GM12878 (cell line): ENCODE results near the gene C5.

Experiments used
- ATF2 ChIP-seq: IDR thresholded peaks from 2 replicates; pipeline ENCODE4 v1.6.1; 2012; ENCODE audit warnings: low read length, inconsistent platforms
- JUND ChIP-seq: IDR thresholded peaks from 2 replicates; pipeline ENCODE4 v1.6.1; 2012; ENCODE audit warnings: low read depth, mild to moderate bottlenecking, low read length, improper control_type of control experiment, moderate library complexity
- POLR2A ChIP-seq: IDR thresholded peaks from 2 replicates; pipeline ENCODE4 v1.6.1; 2011; ENCODE audit warnings: low read depth, mild to moderate bottlenecking, low read length
- POLR2AphosphoS5 ChIP-seq: IDR thresholded peaks from 2 replicates; pipeline ENCODE4 v1.6.1; 2011; ENCODE audit warnings: mild to moderate bottlenecking, low read length, inconsistent platforms
- RAD21 ChIP-seq: IDR thresholded peaks from 2 replicates; pipeline ENCODE4 v1.6.1; 2011; ENCODE audit warnings: mild to moderate bottlenecking, low read depth, low read length, moderate library complexity; ENCODE audit not compliant: insufficient read depth
- SP1 ChIP-seq: IDR thresholded peaks from one replicate; pipeline ENCODE4 v1.6.1; 2011; ENCODE audit warnings: low read depth, low read length
- SRF ChIP-seq, 2 experiments: IDR thresholded peaks; 2 replicates each; pipeline ENCODE4 v1.6.1; 2011; ENCODE audit warnings: low read depth in 2 of 2, low read length in 2 of 2, mild to moderate bottlenecking in 1 of 2, moderate library complexity in 1 of 2
- ZBTB33 ChIP-seq: fragments of 450-650 bp; IDR thresholded peaks from 2 replicates; pipeline ENCODE4 v1.6.1; 2017; ENCODE audit warnings: mild to moderate bottlenecking
- TF ChIP-seq, protein P1 (sequence below): IDR thresholded peaks from 2 replicates; pipeline ENCODE4 v1.6.1; 2012; ENCODE audit warnings: low read depth, low read length, improper control_type of control experiment
- TF ChIP-seq, protein P2 (sequence below): fragments of 450-650 bp; formaldehyde crosslinking; IDR thresholded peaks from 2 replicates; pipeline ENCODE4 v1.4.0; 2020; ENCODE audit warnings: mild to moderate bottlenecking, moderate library complexity

- TF ChIP-seq SRF (IDR thresholded peaks at IDR 0.05; ENCODE audit: low read depth in 2 of 2, low read length in 2 of 2) = no peak
- TF ChIP-seq, protein P1, sequence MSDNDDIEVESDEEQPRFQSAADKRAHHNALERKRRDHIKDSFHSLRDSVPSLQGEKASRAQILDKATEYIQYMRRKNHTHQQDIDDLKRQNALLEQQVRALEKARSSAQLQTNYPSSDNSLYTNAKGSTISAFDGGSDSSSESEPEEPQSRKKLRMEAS = no peak
- no peak for TF ChIP-seq POLR2AphosphoS5
- peak; percentile 74 for TF ChIP-seq RAD21
- no peak for TF ChIP-seq SP1
- TF ChIP-seq POLR2A = no peak
- no peak for TF ChIP-seq JUND
- TF ChIP-seq ZBTB33 = no peak
- no peak for TF ChIP-seq ATF2
- TF ChIP-seq, protein P2, sequence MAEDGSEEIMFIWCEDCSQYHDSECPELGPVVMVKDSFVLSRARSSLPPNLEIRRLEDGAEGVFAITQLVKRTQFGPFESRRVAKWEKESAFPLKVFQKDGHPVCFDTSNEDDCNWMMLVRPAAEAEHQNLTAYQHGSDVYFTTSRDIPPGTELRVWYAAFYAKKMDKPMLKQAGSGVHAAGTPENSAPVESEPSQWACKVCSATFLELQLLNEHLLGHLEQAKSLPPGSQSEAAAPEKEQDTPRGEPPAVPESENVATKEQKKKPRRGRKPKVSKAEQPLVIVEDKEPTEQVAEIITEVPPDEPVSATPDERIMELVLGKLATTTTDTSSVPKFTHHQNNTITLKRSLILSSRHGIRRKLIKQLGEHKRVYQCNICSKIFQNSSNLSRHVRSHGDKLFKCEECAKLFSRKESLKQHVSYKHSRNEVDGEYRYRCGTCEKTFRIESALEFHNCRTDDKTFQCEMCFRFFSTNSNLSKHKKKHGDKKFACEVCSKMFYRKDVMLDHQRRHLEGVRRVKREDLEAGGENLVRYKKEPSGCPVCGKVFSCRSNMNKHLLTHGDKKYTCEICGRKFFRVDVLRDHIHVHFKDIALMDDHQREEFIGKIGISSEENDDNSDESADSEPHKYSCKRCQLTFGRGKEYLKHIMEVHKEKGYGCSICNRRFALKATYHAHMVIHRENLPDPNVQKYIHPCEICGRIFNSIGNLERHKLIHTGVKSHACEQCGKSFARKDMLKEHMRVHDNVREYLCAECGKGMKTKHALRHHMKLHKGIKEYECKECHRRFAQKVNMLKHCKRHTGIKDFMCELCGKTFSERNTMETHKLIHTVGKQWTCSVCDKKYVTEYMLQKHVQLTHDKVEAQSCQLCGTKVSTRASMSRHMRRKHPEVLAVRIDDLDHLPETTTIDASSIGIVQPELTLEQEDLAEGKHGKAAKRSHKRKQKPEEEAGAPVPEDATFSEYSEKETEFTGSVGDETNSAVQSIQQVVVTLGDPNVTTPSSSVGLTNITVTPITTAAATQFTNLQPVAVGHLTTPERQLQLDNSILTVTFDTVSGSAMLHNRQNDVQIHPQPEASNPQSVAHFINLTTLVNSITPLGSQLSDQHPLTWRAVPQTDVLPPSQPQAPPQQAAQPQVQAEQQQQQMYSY (CRISPR knock-in tag) = no peak
Measured at GRCh38 chr9:120985819-120986222, 64.3 kb downstream of the C5 start.
